Measurements from ENCODE around the gene CCDC194. TPM values are rescaled to one million over a fixed set of nuclear protein-coding genes. Genes with fewer than 3 reads are reported as not detected.

CCDC194 gene
- polyA plus RNA-seq, 1 experiment, result not detected

DNA sequence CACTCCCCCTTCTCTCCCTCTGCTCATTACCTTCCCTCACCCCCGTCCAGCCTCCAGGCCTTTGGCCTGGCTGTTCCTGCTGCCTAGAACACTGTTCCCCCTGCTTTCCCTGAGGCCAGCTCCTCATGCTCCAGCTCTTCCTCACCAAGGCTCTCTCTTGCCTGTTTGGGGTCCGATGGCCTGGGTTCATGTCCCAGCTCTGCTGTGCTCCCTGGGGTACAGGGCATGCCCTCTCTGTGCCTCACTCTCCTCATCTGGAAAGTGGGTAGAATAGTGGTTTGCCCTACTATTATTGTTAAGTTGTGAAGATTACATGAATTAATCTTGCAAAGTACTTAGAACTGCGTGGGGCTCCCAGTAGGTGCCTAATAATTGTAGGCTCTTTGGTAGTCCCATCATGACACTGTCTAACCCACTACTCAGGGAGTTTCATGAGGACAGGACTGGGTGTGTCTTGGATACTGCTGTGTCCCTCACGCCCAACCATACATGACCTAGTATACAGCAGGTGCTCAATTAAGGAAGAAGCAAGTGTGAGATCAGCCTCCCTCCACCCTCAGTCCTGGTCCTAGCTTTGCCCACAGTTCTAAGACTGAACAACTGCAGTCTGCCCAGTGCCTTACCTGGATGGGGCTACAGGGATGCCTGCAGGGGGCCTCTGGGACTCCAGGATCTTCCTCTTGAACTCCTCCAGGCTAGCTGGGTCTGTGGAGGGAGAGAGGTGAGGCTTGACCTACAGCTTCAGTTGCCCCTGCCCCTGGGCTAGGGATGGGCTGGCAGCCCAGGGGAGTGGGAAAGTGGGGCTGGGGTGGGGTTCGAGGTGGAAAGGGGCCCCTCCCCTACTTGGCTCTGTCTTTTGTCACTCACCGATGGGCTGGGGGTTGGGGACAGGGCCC is 33.8 kb downstream of the CCDC194 start:
- no peak overlapping the region for H3K27ac ChIP-seq (ENCODE audit: low read depth, low read length)
- H3K9me3 ChIP-seq (ENCODE audit: control insufficient read depth, insufficient read depth, low read length), result no peaks in the 10 kb centered on the region; the same call in 1 of the 2 replicates
- DNase-seq (ENCODE audit: low read depth, low spot score), result no peak
- peaks cover 12% of the 10 kb centered on the region for H3K27me3 ChIP-seq (ENCODE audit: control insufficient read depth, insufficient read depth, low read length)
- H3K4me3 ChIP-seq (ENCODE audit: low read depth, low read length), result no peak overlapping the region
- TF ChIP-seq, protein P1, sequence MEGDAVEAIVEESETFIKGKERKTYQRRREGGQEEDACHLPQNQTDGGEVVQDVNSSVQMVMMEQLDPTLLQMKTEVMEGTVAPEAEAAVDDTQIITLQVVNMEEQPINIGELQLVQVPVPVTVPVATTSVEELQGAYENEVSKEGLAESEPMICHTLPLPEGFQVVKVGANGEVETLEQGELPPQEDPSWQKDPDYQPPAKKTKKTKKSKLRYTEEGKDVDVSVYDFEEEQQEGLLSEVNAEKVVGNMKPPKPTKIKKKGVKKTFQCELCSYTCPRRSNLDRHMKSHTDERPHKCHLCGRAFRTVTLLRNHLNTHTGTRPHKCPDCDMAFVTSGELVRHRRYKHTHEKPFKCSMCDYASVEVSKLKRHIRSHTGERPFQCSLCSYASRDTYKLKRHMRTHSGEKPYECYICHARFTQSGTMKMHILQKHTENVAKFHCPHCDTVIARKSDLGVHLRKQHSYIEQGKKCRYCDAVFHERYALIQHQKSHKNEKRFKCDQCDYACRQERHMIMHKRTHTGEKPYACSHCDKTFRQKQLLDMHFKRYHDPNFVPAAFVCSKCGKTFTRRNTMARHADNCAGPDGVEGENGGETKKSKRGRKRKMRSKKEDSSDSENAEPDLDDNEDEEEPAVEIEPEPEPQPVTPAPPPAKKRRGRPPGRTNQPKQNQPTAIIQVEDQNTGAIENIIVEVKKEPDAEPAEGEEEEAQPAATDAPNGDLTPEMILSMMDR (IDR thresholded peaks at IDR 0.05; ENCODE audit: low read depth, low read length), result no peak
- POLR2A ChIA-PET, result no interaction called here
- CTCF ChIA-PET, result interaction anchor here (1.1 to 1.2 kb wide), 2 partner anchors 13 to 26 kb away, joined by 3 to 6 read pairs; no protein-coding TSS in a partner anchor

DNA sequence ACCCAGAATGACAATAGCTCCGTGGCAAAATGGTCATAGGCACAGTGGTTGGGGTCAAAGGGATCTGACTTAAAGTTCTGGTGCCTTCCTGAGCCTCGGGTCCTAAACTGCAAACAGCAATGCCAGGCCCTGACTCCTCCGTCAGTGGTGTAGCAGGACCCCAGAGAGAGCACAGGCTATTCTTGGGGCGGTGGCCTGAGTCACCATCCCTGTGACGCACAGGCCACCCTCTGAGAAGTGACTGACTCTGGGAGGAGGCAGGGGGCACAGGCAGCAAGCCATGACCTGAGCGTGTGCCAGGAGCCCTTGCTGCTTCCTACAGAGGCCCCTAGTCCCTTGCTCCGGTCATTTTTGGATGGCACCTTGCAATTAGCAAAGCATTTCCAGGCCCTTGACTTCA is 35.6 kb downstream of the CCDC194 start:
- no peak for DNase-seq (ENCODE audit: low read depth, low spot score)
- Histone ChIP-seq H3K27ac (ENCODE audit: low read depth, low read length) (no peak overlapping the region), H3K27me3 (ENCODE audit: control insufficient read depth, insufficient read depth, low read length) (peaks cover 10% of the 10 kb centered on the region), H3K4me3 (ENCODE audit: low read depth, low read length) (no peak overlapping the region), H3K9me3 (ENCODE audit: control insufficient read depth, insufficient read depth, low read length) (no peaks in the 10 kb centered on the region)
- CTCF ChIA-PET, result interaction anchor here (2.5 kb wide), 1 partner anchor 27 kb away, joined by 12 read pairs; no protein-coding TSS in a partner anchor
- POLR2A ChIA-PET, result interaction anchor here (0.7 kb wide), 1 partner anchor 269 kb away, joined by 6 read pairs; no protein-coding TSS in a partner anchor
- TF ChIP-seq, protein P1 (IDR thresholded peaks at IDR 0.05; ENCODE audit: low read depth, low read length), result no peak

GRCh38 chr19:17357724-17358123 is 36.3 kb downstream of the CCDC194 start:
- DNase-seq (ENCODE audit: low read depth, low spot score), result no peak
- no peaks in the 10 kb centered on the region; the same call in 1 of the 2 replicates for H3K9me3 ChIP-seq (ENCODE audit: control insufficient read depth, insufficient read depth, low read length)
- peaks cover 10% of the 10 kb centered on the region for H3K27me3 ChIP-seq (ENCODE audit: control insufficient read depth, insufficient read depth, low read length)
- ChIA-PET POLR2A (no interaction called here), CTCF (interaction anchor here (2.5 kb wide), 1 partner anchor 28 kb away, joined by 12 read pairs; no protein-coding TSS in a partner anchor)
- TF ChIP-seq, protein P1 (IDR thresholded peaks at IDR 0.05; ENCODE audit: low read depth, low read length), result no peak
- no peak overlapping the region for H3K27ac ChIP-seq (ENCODE audit: low read depth, low read length)
- H3K4me3 ChIP-seq (ENCODE audit: low read depth, low read length), result no peak overlapping the region

DNA sequence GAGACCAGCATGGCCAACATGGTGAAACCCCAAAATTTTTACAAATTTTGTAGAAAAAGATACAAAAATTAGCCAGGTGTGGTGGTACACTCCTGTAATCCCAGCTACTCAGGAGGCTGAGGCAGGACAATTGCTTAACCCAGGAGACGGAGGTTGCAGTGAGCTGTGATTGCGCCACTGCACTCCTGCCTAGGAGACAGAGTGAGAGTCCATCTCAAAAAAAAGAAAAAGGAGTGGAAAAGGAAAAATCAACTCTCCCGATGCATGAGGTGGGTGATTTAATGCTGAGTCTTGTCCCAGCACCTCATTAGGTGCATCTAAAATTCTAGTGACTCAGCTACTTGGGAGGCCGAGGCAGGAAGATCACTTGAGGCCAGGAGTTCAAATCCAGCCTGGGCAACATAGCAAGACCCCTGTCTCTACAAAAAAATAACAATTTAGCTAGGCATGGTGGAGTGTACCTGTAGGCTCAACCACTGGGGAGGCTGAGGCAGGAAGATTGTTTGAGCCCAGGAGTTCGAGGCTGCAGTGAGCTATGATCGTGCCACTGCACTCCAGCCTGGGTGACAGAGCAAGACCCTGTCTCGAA is 36.8 kb downstream of the CCDC194 start:
- POLR2A ChIA-PET, result no interaction called here
- DNase-seq (ENCODE audit: low read depth, low spot score), result no peak
- CTCF ChIA-PET, result interaction anchor here (2.5 kb wide), 1 partner anchor 28 kb away, joined by 12 read pairs; no protein-coding TSS in a partner anchor

More for the DNA sequence above, 36.8 kb downstream of the CCDC194 start:
- peaks cover 9% of the 10 kb centered on the region for H3K27me3 ChIP-seq (ENCODE audit: control insufficient read depth, insufficient read depth, low read length)
- no peak overlapping the region for H3K4me3 ChIP-seq (ENCODE audit: low read depth, low read length)
- H3K9me3 ChIP-seq (ENCODE audit: control insufficient read depth, insufficient read depth, low read length), result no peaks in the 10 kb centered on the region; the same call in 1 of the 2 replicates
- no peak overlapping the region for H3K27ac ChIP-seq (ENCODE audit: low read depth, low read length)
- TF ChIP-seq, protein P1 (IDR thresholded peaks at IDR 0.05; ENCODE audit: low read depth, low read length), result no peak
